GM15510 (cell line): ENCODE data around the gene CAPN13.

Experiments
- POLR2A ChIP-seq: IDR thresholded peaks from 3 replicates; pipeline ENCODE4 v1.6.1; 2011; ENCODE audit warnings: borderline replicate concordance; ENCODE audit not compliant: insufficient read length; ENCODE audit errors: extremely low read depth

CAPN13 gene

GRCh38 chr2:30691948-30692828, 115.1 kb downstream of the CAPN13 start:
- TF ChIP-seq POLR2A = no peak

- no peak for TF ChIP-seq POLR2A
These were observed 115.9 kb downstream of the CAPN13 start for GRCh38 chr2:30691091-30691947.

GRCh38 chr2:30690126-30690561, 117.1 kb downstream of the CAPN13 start:
- TF ChIP-seq POLR2A = no peak

GRCh38 chr2:30689496-30690125, 117.6 kb downstream of the CAPN13 start:
- TF ChIP-seq POLR2A = no peak

GRCh38 chr2:30688956-30689401, 118.3 kb downstream of the CAPN13 start:
- no peak for TF ChIP-seq POLR2A

GRCh38 chr2:30686669-30687068, 120.6 kb downstream of the CAPN13 start:
- no peak for TF ChIP-seq POLR2A

- no peak for TF ChIP-seq POLR2A
These were observed 121.2 kb downstream of the CAPN13 start for GRCh38 chr2:30686000-30686399.

GRCh38 chr2:30684996-30685395, 122.2 kb downstream of the CAPN13 start:
- TF ChIP-seq POLR2A = no peak

- no peak for TF ChIP-seq POLR2A
These were observed 122.7 kb downstream of the CAPN13 start for GRCh38 chr2:30684516-30684915.

GRCh38 chr2:30684026-30684425, 123.2 kb downstream of the CAPN13 start:
- TF ChIP-seq POLR2A = no peak

- TF ChIP-seq POLR2A = no peak
These were observed 123.8 kb downstream of the CAPN13 start for GRCh38 chr2:30683236-30683956.

GRCh38 chr2:30681022-30681421, 126.2 kb downstream of the CAPN13 start:
- TF ChIP-seq POLR2A = no peak

- TF ChIP-seq POLR2A = no peak
These were observed 127.1 kb downstream of the CAPN13 start for GRCh38 chr2:30680121-30680520.

- TF ChIP-seq POLR2A = no peak
These were observed 127.7 kb downstream of the CAPN13 start for GRCh38 chr2:30679426-30680088.

- TF ChIP-seq POLR2A = no peak
These were observed 128.7 kb downstream of the CAPN13 start for GRCh38 chr2:30678410-30679137.
